HG03095 (cell line): Measurements from ENCODE around the gene GPR176.

Source experiments
- ATAC-seq: cut with Tn5 transposase; IDR thresholded peaks from one replicate; pipeline ENCODE4 v1.9.1; 2021; ENCODE audit warnings: moderate library complexity; ENCODE audit not compliant: unreplicated experiment

GPR176 gene

GRCh38 chr15:39936681-39937080 lies 16.6 kb upstream of the GPR176 start:
- no peak for ATAC-seq

GRCh38 chr15:39936187-39936586 lies 16.1 kb upstream of the GPR176 start:
- ATAC-seq: no peak

GRCh38 chr15:39935241-39935640 lies 15.2 kb upstream of the GPR176 start:
- ATAC-seq: no peak

GRCh38 chr15:39934397-39935071 lies 14.5 kb upstream of the GPR176 start:
- no peak for ATAC-seq

GRCh38 chr15:39931615-39932014 lies 11.5 kb upstream of the GPR176 start:
- no peak for ATAC-seq

- ATAC-seq: no peak
Measured at GRCh38 chr15:39926526-39926925, 6.5 kb upstream of the GPR176 start.

- no peak for ATAC-seq
Measured at GRCh38 chr15:39925112-39925842, 5.2 kb upstream of the GPR176 start.

- no peak for ATAC-seq
Measured at GRCh38 chr15:39924437-39924836, 4.4 kb upstream of the GPR176 start.

GRCh38 chr15:39922462-39923092 lies 2.5 kb upstream of the GPR176 start:
- ATAC-seq: no peak

- no peak for ATAC-seq
Measured at GRCh38 chr15:39921274-39921638, 1.2 kb upstream of the GPR176 start.

GRCh38 chr15:39920510-39921273 lies 626 bp upstream of the GPR176 start:
- ATAC-seq: peak; percentile 81

GRCh38 chr15:39919411-39919747 lies 687 bp downstream of the GPR176 start:
- no peak for ATAC-seq

GRCh38 chr15:39918688-39919385 lies 1.2 kb downstream of the GPR176 start:
- no peak for ATAC-seq

- no peak for ATAC-seq
Measured at GRCh38 chr15:39914977-39915376, 5.1 kb downstream of the GPR176 start.

- ATAC-seq: no peak
Measured at GRCh38 chr15:39909007-39909406, 11.1 kb downstream of the GPR176 start.

GRCh38 chr15:39908186-39908585 lies 11.9 kb downstream of the GPR176 start:
- ATAC-seq: no peak

GRCh38 chr15:39907216-39907615 lies 12.8 kb downstream of the GPR176 start:
- no peak for ATAC-seq

GRCh38 chr15:39904115-39904514 lies 16.0 kb downstream of the GPR176 start:
- no peak for ATAC-seq

GRCh38 chr15:39898317-39898716 lies 21.7 kb downstream of the GPR176 start:
- ATAC-seq: no peak

- ATAC-seq: no peak
Measured at GRCh38 chr15:39896846-39897245, 23.2 kb downstream of the GPR176 start.

GRCh38 chr15:39896101-39896500 lies 24.0 kb downstream of the GPR176 start:
- ATAC-seq: no peak
